Right lobe of liver (tissue), 4 donors: ENCODE results near the gene INPP5A.

Source experiments
- CTCF ChIP-seq, 4 donors: fragments of 200-600 bp in 3 of 4; fragments of 450-650 bp in 1 of 4; IDR thresholded peaks; one replicate each; pipeline versions ENCODE4 v1.5.1 to v1.8.0; 2016 to 2022; ENCODE audit warnings: antibody characterized with exemption in 4 of 4, mild to moderate bottlenecking in 2 of 4
- POLR2A ChIP-seq: fragments of 450-650 bp; IDR thresholded peaks from one replicate; pipeline ENCODE4 v1.6.1; 2017; ENCODE audit warnings: antibody characterized with exemption, mild to moderate bottlenecking
- donor health status: DM: no; HTN: no; CAD: no.
- donor health status: DM: no; HTN: no; CAD: no.
- donor health status: DM: no; HTN: yes; CAD: no.

GRCh38 chr10:132554991-132555647 is 17.5 kb downstream of the INPP5A start:
- no peak for TF ChIP-seq CTCF (IDR thresholded peaks at IDR 0.05)
- TF ChIP-seq POLR2A: no peak
